GM18519 (cell line): ENCODE results near the gene ZNF862.

Source experiments
- ATAC-seq: cut with Tn5 transposase; IDR thresholded peaks from one replicate; pipeline ENCODE4 v1.9.1; 2021; ENCODE audit warnings: mild to moderate bottlenecking, moderate library complexity; ENCODE audit not compliant: unreplicated experiment, low FRiP score

ZNF862 gene

DNA sequence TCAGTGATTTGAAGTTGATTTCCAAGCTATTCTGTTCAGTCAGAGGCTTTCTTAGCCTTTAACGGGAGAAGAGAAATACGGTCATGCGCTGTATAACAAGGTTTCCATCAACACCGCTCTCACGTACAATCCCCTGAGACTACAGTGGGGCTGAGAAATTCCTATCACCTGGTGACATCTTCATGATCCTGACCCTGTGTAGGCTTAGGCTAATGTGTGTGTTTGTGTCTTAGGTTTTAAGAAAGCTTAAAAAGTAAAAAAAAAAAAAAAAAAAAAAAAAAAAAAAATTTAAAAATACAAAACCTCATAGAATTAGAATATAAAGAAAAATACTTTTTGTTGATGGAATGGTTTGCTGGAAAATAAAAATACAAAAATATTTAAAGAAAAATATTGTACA lies 1.8 kb downstream of the ZNF862 start:
- no peak for ATAC-seq

GRCh38 chr7:149843566-149843965 lies 5.4 kb downstream of the ZNF862 start:
- ATAC-seq, result no peak

DNA sequence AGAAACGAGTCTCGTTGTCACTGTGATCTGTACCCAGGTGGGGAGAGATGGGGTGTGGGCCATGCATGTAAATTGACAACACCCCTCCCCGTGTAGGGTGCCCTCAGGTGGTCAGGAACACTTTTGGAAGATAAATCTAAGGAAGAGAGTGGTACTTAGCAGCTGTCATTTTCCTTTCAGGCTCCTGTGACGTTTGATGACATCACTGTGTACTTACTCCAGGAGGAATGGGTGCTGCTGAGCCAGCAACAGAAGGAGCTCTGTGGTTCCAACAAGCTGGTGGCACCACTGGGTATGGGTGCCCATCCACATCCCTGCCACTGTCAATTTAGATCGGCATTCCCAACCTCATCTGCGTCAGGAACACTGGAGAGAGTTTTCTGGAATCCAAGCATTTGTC lies 6.3 kb downstream of the ZNF862 start:
- no peak for ATAC-seq

DNA sequence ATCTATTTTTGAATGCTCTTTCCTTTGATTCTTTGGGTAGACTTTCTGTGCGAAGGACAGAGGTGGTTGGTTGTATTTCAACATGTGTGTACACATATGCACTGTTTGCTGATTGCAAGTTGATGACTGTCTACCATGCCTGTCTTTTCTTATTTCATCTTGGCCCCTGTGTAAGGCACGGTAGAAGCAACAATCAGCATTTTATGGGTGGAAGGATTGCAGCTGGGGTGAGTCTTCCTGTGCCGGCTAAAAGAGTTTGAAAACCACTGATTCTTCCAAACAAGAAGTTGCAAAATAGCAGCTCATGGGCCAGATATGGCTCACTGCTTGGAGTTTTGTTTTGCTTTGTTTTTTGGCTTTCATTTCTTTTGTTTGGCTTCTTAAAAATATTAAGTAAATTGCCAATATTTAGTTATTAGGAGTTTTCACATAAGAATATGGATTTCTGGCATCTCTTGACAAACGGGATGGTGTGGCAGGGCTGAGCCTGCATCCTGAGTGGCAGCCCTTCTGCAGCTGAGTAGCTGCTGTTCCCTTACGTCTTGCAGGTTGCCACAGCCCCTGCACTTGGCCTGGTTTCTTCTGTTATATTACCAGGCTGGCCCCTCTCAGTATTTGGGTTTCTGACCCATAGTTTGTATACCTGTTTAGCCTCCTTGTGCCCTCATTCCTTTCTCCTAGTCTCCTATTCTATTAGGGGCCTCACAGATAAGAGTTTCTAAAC lies 7.2 kb downstream of the ZNF862 start:
- ATAC-seq, result no peak

DNA sequence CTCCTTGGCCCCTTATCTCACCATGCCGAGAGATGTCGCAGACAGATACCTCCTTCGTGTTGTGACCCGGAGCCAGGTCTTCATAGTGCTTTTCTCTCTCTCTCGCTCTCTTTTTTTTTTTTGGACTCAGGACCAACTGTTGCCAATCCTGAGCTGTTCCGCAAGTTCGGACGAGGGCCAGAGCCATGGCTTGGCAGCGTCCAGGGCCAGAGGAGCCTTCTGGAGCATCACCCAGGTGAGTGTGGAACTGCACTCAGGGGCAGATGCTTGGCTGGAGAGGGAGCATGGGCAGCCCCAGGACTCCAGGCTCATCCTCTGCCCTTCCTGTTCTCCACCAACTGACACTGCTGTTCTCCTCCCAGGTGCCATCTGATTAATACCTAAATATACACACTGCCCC lies 7.8 kb downstream of the ZNF862 start:
- ATAC-seq, result no peak

- ATAC-seq, result peak; percentile 76
These were observed 8.4 kb downstream of the ZNF862 start for GRCh38 chr7:149846436-149847046.

- ATAC-seq, result no peak
These were observed 11.0 kb downstream of the ZNF862 start for GRCh38 chr7:149849174-149849573.

DNA sequence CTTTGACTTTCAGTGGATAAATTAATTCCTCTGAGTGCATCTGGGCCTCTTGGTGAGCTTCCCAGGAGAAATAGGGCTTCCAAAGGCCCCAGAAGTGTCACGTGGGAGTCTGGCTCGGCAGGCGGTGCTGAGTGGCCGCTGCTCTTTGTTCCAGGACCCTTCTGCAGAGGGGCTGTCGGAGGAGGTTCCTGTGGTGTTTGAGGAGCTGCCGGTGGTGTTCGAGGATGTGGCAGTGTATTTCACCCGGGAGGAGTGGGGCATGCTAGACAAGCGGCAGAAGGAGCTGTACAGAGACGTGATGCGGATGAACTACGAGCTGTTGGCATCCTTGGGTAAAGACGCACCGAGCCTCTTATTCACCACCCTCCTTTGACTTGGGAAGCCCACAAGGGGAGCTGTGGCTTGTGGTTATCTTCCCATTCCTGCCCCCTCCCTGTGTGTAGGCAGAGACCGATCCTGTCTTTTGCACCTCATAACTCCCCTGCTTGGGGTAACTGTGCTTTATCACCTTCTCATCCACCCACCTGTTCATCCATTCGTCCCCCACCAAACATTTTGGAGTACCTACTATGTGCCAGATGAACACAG lies 11.9 kb downstream of the ZNF862 start:
- no peak for ATAC-seq

DNA sequence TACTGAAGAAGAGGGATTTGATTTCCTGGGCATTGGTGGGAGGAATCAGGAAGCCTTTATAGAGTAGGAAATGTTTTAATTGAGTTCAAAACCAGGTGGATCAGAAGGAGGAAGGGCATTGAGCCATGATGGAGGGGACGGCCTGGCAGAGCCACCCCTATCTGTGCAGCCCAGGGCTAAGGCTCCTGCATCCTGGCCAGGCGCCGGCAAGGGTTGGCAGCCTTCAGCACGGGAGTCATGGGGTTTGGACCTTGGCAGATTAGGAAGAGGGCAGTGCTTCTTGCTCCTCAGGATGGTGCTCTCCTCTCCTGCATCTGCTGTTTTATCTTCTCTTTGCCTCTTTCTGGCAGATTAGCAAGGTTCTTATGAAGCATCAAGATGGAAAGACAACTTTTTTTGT lies 12.5 kb downstream of the ZNF862 start:
- ATAC-seq, result no peak

DNA sequence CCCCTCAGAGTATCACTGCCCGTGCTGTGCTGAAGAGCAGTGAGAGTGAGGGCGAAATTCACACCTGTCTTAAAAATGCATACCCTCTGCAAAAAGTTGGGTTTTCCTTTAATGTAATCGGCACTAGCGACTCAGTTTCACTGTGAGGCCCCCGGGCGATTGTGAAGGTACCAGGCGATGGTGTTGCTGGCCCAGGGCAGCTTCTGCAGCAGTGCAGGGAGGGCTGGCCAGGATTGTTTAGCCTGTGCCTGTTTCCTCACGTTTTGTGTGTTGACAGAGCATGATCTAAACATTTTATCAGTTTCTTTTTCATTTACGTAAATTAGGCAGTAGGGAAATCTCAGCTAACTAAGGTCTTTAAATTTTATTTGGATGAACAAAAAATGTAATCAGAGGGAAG lies 13.3 kb downstream of the ZNF862 start:
- no peak for ATAC-seq

GRCh38 chr7:149853157-149853556 lies 15.0 kb downstream of the ZNF862 start:
- ATAC-seq, result no peak

DNA sequence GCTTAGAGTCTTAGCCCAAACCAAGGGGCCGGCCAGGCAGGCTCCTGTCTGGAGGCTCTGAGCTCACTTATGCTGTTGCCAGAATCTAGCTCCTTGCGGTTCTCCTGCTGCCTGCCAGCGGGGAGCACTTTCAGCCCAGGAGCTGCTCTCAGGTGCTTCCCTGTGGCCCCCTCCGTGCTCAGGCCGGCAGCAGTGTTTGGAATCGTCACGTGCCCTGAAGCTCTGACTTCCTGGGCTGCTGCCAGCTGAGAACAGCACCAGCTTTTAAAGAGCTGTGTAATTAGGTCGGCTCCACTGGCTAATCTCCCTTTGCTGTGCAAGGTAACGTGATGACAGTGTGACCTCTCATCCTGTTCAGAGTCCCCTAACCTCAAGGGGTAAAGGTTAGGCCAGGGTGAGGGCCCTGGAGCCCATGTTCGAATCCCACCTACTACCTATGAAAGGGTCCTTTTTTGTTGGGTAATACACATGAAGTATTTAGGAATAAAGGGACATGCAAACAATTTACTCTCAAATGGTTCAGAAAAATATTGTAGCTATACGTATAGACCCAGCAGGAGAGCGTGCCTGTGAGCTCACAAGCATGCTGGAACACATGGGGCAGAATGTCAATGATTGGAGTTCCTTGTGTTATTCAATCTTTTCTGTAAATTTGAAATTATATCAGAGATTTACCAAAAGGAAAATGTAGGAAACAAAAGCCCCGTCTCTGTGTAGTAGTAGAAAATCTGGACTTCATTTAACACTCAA lies 16.6 kb downstream of the ZNF862 start:
- ATAC-seq, result no peak

DNA sequence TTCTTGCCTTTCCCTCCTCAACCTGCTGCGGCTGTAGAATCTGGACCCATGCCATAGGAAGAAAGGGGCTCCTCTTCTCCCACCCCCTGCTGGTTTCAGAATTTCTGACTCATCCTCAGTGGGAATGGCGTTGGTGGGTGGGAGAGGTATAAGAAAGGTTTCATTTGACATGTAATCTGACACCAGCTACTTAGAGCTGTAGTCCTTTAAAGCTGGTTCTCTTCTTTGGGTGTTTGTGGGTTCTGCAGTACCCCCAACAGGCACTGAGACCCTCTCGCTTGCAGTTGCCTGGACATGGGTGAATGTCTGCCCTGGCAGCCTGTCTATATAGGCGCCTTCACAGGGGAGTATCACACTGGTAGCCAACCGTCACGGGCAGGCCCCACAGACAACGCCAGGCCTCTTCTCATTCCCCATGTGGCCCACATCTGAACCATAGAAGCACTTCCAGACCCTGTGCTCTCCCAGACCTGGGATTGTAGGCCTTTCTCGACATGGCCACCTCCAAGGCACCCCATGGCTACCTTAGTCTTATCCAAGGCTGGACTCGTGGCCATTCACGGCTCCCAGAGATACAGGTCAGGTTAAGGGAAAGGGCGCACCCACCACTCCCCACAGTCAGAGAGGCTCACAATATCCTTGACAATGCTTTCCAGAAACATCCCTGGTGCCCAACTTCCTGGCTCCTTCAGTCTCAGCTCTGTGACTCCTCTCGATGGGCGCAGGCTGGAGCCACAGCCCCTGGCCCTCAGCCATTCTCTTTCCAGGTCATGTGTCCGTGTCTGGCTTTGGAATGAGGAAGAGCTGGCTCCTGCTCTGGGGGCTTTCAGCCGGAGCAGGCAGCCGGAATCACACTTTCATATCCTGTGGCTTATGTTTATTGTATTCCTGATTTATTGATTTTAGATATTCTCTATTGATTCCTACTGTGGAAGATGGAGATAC lies 17.5 kb downstream of the ZNF862 start:
- ATAC-seq, result no peak

- no peak for ATAC-seq
These were observed 18.4 kb downstream of the ZNF862 start for GRCh38 chr7:149856583-149856982.

DNA sequence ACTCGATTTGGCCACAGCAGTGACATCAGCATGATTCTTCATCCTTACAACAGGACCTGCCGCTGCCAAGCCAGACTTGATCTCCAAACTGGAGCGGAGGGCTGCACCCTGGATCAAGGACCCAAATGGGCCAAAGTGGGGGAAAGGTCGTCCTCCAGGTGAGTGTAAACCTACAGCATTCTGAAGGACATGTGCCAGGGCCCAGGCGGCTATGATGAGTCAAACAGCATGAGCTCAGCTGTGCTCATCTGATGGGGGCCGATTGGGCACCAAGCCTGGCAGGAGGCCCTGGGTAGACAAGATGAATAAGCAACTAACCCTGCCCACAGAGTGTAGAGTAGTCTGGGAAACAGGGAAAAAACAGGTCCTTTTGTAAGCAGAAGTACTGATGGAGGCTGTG lies 21.2 kb downstream of the ZNF862 start:
- no peak for ATAC-seq

DNA sequence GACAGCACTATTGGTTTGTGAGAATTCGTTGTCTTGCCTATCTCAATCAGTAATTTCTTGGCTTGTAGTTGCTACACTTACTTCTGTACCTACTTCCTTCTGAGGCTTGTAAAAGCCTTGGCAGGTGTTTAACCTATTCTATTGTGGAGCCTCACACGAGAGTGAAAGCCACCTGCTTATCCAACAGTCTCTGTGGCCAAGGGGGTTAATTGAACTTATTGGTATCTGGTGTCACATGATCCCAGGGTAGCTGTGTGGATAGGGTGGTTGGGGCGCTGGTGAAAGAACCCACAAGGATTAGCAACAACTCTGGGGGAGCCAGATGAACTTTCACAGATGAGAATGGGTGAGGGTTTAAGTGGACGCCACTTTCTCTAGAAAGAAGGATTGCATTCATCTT lies 21.7 kb downstream of the ZNF862 start:
- ATAC-seq, result no peak

- ATAC-seq, result no peak
These were observed 22.9 kb downstream of the ZNF862 start for GRCh38 chr7:149860821-149861727.

- no peak for ATAC-seq
These were observed 23.5 kb downstream of the ZNF862 start for GRCh38 chr7:149861728-149862045.

DNA sequence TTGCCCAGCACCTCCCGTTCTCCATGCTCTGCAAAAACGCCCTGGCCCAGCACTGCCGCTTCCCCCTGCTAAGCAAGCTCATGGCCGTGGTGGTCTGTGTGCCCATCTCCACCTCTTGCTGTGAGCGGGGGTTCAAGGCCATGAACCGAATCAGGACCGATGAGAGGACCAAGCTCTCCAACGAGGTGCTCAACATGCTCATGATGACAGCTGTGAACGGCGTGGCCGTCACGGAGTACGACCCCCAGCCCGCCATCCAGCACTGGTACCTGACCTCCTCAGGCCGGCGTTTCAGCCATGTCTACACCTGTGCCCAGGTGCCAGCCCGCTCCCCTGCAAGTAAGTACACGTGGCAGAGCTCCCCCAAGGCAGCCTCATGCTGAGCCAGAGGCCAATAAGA lies 24.0 kb downstream of the ZNF862 start:
- no peak for ATAC-seq
